Stimulated activated CD4-positive, alpha-beta T cell treated with anti-CD3 and anti-CD28 coated beads, TNF-alpha, amount 100 ng/mL, for 4 hours (primary cell): ENCODE data around the gene EFCAB7.
"Not testable (repeated sequence)": the region's sequence is repeated elsewhere in the genome, so short reads cannot be mapped to it uniquely, and the experiment has no call there.

Experiments
- DNase-seq, 3 experiments: peaks; one replicate each; pipeline ENCODE4 v3.0.0-alpha.2; 2020; ENCODE audit warnings: low read depth in 3 of 3

The EFCAB7 gene

GRCh38 chr1:63548877-63549276 lies 25.6 kb downstream of the EFCAB7 start:
- no peak for DNase-seq

GRCh38 chr1:63555480-63555879 lies 32.2 kb downstream of the EFCAB7 start:
- DNase-seq = no peak

DNA sequence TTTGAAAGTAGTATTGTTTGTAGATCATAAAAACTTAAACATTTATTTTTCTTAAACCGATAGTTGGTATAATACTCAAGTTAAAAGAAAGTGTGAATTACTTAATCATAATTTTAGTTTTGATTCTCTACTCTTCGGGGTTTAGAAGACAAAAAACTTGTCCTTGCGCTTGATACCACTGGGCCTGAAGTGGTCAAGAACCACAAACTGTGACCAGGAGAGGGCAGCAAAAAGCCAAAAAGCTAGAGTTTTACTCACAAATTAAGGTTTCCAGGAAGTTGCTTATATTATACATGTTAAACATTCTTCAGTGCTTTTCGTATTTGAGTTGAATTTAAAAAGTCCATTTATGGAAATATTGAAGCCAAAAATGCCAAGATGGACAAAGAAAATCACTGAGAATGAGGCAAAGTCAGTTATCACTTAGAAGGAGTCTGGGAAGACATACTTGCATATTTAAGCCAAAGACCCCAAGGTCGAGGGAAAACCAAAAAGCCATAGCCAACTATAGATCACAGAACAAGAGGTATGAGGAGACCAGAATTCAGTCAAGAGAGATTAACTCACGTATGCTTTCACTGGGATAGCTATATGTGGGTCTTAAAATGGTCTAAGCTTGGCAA lies 34.2 kb downstream of the EFCAB7 start:
- no peak for DNase-seq

- no peak for DNase-seq
These were observed 36.0 kb downstream of the EFCAB7 start for GRCh38 chr1:63559357-63559756.

GRCh38 chr1:63563745-63564144 lies 40.4 kb downstream of the EFCAB7 start:
- no peak for DNase-seq

DNA sequence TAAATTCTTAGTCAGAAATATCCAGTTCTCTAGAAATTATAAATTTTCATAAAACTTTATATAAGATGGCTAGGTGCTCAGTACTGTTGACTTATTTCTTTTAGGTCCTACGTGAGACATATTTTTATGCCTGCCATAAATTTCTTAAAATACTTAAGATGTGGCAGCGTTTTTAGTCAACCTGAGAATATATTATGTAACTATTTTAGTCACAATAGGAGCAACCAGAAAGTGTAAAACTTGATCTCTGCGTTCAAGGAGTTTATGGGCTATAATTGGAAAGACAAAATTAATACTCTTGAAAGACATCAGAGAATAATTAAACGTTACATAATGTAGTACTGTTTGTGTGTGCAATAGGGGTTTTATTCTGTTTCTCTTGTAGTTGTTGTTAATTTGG lies 45.7 kb downstream of the EFCAB7 start:
- no peak for DNase-seq

DNA sequence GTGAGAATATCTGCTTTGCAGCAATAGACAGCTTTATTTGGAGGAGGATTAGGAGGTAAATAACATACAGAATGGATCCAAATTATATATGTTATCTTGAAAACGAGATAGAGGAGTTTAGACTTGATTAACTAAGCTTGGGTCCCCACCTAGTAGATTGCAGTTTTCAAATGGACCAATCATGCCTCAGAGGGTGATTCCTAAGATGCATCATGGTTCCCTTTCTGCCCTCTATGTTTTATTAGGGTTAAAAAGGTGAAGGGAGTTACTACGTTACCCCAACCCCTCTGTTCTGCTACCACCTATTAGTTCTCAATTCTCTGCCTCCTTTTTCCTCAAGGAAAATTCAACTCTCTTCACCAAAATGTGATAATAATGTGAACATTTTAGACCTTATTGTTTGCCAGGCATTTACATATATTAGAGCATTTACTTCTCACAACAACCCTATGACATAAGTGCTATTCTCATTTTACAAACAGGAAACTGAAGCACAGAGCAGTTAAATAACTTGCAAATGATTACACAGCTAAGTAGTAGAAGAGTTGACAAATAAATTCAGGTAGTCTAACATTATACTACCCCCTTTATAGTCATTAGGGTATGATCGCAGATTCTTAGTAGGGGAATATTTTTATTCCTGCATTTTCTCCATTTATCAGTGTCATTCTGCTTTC lies 46.5 kb downstream of the EFCAB7 start:
- DNase-seq = no peak

DNA sequence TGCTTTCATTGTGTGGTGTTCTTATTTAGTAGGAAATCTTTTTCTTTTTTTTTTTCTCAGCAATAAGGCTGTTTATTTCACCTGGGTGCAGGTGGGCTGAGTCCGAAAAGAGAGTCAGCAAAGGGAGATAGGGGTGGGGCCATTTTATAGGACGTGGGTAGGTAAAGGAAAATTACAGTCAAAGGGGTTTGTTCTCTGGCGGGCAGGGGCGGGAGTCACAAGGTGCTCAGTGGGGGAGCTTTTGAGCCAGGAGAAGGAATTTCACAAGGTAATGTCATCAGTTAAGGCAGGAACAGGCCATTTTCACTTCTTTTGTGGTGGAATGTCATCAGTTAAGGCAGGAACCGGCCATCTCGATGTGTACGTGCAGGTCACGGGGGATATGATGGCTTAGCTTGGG lies 49.4 kb downstream of the EFCAB7 start:
- not testable (repeated sequence) for DNase-seq

DNA sequence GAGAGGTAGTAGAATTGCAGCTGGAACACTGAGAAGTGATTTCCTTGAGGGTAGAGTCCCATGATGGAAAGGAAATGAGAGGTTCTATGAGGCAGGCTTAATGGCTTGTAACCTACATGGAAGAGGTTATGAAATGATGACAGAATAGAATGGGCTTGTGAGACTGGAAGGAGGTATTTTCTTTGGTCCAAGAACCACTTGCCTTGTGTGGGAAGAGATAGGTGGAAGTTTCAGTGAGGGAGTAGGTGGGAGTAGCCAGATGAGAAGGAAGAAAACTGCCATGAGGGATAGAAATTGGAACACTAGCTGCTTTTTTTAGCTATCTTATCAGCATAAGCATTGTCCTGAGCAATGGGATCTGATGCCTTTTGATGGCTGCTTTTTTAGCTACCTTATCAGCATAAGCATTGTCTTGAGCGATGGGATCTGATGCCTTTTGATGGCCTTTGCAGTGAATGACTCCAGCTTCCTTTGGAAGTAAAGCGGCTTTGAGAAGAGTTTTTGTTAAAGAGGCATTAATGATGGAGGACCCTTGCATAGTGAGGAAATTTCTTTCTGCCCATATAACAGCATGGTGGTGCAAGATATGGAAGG lies 51.0 kb downstream of the EFCAB7 start:
- not testable (repeated sequence) for DNase-seq

- no peak for DNase-seq
These were observed 52.1 kb downstream of the EFCAB7 start for GRCh38 chr1:63575340-63575826.

DNA sequence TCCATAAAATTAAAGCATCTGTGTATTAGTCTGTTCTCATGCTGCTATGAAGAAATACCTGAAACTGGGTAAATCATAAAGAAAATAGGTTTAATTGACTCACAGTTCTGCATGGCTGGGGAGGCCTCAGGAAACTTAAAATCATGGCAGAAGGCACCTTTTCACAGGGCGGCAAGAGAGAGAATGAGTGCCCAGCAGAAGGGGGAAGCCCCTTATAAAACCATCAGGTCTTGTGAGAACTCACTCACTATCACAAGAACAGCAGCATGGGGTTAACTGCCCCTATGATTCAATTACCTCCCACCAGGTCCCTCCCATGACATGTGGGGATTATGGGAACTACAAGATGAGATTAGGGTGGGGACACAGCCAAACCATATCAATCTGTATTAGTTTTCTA lies 63.0 kb downstream of the EFCAB7 start:
- not testable (repeated sequence) for DNase-seq

- DNase-seq = no peak
These were observed 66.8 kb downstream of the EFCAB7 start for GRCh38 chr1:63590166-63590560.

DNA sequence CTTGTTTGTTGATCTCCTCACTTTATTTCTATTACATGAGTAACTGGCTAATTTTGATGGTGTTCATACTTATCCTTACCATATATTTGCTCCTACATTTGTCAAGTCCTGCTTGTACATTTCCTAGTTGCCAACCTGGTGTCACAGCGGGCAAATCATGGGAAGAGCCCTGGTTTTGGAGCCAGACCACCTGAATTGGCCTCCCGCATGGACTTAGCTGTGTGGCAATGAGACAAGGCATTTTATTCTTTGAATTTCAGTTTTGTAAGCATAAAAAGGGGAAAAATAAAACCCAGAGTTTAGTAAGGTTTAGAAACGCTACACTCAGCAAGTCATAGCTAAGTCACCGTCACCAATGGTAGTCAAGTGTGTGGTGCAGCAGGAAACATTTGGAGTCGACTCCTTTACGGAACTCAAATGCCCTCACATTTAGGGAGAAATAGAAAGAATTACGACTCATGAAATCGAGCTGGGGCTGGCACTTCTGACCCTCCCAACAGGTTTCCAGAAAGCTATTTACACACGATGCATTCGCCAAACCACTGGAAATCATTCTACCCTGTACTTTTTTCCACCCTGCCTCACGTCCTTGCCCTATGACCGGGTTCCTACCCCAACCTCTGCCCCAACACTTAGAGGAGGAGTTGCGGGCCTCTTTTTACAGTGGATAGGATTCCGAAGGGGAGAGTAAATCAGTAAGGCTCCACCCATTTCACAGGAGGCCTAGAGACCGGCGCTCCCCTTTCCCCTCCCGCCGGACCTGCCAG lies 69.4 kb downstream of the EFCAB7 start:
- no peak for DNase-seq

DNA sequence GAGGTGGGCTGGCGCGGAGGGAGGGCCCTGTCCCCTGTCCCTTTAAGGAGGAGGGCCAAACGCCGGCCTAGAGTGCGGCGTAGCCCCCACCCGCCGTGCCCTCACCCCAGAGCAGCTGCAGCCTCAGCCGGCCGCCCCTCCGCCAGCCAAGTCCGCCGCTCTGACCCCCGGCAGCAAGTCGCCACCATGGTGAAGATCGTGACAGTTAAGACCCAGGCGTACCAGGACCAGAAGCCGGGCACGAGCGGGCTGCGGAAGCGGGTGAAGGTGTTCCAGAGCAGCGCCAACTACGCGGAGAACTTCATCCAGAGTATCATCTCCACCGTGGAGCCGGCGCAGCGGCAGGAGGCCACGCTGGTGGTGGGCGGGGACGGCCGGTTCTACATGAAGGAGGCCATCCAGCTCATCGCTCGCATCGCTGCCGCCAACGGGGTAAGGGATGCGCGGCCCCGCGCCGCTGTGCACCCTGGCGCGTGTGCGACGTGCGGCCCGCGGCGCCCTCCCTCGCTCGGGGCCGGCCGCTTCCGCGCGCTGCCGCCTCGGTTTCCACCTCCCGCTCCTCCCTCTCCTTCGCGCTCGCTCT lies 70.1 kb downstream of the EFCAB7 start, which contains the start of gene PGM1:
Gene PGM1 (plus strand): TSS at position 109 of the 583 bp plus-strand sequence. CDS start 78 bp downstream, at position 187.
- DNase-seq = peak; percentile 50 to 55 (median 54)

DNA sequence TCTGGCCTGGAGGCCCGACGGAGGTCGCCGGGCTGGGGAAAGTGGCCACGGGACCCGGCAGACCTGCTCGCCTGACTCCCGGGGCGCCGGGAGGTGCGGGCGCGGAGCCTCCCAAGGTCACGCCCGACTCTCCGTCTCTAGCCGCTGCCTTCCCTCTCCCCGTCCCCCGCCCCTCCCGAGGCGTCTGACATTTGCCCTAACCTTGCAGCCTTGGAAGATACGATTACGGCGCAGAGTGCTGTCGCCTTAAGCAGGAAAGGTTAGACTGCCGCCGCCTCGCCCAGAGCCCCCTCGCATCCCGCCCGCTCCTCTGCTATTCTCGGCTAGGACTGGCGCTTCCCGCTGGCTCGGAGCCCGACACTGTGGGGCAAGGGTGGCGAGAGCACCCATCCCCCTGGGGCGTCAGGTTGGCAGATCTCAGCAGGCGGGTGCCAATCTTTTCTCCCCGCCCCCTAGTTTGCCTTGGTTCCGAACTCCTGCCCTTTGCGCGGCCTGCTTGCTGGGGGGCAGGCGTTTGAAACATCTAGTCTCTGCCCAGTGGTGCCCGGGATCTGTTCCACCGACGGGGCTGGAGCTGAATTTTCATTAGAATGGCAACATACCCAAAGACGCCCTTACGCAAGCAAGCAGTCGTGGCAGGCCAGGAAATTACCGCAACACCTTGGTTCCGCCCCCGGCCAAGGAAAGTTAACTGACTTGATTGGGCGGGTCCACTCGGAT lies 70.7 kb downstream of the EFCAB7 start:
- DNase-seq = peak; percentile 49 to 60 (median 53)

- DNase-seq = no peak
These were observed 72.1 kb downstream of the EFCAB7 start for GRCh38 chr1:63595435-63595834.

DNA sequence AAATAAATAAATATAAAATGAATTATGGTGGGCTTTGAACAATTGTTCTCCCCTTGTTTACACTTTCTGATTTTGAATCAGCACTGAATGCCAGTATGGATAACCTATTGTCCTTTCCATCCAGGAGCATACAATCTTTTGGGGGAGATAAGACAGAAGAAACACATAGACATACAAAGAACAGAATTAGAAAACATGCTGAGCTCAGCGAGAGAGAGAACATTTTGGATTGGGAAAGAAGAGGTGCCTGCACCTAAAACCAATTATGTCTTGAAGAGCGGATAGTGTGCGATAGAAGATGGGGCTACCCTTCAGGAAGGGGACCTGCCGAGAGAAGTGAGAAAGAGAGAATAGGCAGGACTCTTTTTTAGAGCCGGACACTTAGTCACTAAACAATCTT lies 76.5 kb downstream of the EFCAB7 start:
- DNase-seq = no peak

GRCh38 chr1:63600248-63600647 lies 76.9 kb downstream of the EFCAB7 start:
- no peak for DNase-seq

GRCh38 chr1:63601061-63601460 lies 77.7 kb downstream of the EFCAB7 start:
- no peak for DNase-seq

DNA sequence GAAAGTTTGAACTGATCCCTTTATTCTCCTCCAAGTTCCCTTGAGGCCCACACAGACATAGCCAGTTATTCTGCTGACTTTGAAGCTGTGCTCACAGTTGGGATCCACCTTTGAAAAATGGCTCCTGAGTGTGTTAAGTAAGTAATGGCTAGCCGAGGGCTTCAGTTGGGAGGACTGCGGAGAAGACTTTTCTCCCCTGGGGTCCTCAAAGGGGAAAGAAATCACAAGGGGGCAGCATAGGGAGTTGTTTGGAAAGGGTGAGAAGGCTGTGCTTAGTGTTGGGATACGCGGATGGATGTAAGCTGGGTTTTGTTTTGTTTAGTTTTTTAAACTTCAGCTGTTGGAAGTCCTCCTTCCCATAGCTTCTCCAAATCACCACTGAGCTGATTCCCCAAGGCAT lies 78.1 kb downstream of the EFCAB7 start:
- no peak for DNase-seq

- no peak for DNase-seq
These were observed 78.6 kb downstream of the EFCAB7 start for GRCh38 chr1:63601912-63602311.
